ENCODE results near the gene ARHGAP25.
A peak's percentile ranks its signal among the peaks of the same experiment; 100 is the strongest.
"Not testable (repeated sequence)": the region's sequence is repeated elsewhere in the genome, so short reads cannot be mapped to it uniquely, and the experiment has no call there.

Gene ARHGAP25

DNA sequence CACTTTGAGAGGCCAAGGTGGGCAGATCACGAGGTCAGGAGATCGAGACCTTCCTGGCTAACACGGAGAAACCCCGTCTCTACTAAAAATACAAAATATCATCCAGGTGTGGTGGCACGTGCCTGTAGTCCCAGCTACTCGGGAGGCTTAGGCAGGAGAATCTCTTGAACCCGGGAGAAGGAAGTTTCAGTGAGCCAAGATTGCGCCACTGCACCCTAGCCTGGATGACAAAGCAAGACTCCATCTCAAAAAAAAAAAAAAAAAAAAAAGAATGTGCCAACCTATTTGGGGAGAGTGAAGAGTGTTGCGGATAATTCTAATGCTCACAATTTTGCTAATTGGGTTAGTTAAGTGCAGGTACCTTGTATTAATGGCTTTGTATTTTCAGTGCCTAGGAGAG lies 67.5 kb downstream of the ARHGAP25 start:
- not testable (repeated sequence) for DNase-seq

DNA sequence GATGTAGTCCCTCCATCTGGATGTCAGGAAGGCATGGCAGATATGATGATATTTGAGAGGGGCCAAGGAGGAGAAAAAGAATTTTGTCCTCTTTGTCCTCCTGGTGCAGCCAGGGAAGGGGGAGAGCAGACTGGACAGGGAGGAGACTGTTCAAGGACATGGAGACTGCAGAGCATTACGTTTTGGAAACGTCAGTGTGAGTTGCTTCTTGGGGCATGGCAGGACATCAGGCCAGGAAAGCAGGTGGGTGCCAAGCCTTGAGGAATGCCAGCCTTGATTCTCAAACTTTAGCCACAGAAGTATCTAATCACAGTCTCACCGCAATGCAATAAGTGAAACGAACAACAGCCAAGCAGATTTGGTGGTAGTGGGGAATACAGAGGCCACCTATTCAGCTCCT lies 70.4 kb downstream of the ARHGAP25 start:
- DNase-seq, result no peak

DNA sequence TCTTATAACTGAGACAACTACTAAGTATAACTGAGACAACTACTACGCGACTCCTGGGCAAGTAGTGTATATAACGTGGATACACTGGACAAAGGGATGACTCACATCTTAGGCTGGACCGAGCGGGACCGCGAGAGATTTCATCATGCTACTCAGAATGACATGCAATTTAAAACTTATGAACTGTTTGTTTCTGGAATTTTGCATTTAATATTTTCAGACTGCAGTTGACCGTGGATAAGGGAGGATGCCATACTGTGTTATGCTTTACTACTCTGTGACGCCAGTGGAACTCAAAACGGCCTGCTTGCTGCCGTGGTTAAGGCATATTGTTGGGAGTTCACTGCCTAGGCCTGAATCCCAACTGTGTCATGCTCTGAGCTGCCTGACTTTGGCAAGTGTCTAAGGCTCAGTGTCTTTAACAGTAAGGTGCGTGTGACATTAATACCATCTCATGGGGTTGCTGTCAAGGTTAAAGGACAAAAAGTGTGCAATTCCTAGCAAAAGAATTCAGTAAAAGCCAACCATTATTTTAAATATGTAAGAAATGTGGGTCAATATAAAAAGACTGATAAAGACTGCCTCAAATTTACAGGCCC lies 72.0 kb downstream of the ARHGAP25 start:
- DNase-seq, result peak; percentile 54 to 65

DNA sequence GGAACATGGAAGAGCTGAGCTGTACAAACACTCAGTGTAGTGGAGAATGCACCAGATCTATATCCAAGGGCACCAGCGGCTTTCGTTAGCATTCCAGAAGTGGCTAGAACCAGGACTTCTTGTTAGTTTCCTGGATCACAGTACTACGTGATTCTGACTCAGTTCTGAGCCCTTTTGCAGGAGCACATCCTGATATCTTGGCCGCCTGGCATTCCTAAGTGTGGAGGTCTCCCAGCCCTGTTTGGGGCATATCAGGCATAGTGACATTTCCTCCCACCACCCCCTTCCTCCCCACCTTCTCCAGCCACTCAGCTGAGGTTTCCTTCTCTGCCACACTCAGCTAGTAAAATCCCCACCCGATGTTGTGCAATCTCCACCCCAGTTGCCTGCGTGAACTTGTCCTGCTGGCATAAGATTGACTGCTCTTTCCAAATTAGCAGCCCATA lies 73.2 kb downstream of the ARHGAP25 start:
- peak; percentile 78 to 85 for DNase-seq

DNA sequence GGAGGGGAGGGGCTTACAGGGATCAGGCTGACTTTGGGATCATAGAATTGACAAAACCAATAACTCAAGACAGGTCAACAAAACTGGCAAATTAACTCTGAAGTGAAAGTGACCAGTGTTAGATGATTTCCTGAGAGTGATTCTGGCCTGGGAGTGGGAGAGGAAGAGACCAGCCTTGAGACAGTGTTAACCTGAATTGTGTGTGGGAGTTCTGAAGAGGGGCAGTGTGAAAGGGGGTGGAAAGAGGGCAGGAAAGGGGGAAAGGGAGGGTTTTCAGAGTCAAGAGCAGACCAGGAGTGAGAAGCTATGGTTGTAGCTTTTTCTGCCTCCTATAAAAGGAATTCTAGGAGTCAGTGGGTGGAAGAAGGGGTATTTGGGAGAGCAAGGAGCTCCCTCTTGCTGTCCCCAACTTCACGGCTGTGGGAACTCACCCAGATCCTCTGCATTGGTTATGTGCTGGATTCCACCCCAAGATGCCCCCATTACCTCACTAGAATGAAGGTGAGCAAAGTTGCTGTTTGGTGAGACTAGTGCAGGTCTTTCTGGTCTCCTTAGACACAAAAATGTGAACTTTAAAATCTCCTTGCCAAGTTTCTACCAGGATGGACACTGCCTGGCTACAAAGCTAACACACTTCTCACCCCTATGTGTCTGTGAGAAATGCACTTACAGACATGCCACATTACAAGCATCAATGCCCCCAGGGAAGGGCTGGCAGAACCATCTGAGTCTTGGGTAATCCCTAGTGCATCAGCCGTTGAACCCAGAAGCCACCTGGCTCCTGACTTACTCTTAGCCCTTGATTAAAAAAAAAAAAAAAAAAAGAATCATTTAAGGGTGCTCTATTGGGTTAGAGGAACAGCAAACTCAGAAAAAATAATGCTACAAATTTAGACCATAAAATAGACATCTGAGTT lies 75.0 kb downstream of the ARHGAP25 start:
- no peak for DNase-seq

DNA sequence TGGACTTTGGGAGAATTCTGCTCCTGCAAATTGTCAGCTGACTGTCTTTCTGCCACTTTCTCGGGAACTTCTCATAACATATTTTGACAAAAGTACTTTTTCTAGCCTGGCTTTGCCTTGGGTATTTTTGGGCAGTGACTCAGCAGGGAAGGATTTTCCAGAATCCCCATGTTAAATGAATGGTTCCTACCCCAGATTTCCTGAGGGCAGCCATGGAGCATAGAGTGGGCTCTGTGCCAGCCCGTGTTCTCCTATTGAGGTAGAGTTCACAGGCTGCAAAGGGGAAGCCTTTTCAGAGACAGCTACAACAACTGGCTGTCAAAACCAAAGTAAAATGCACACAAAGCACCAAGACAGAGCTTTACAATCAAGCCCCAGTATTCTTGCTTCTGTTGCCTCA lies 76.8 kb downstream of the ARHGAP25 start:
- DNase-seq, result peak; percentile 35 to 73

DNA sequence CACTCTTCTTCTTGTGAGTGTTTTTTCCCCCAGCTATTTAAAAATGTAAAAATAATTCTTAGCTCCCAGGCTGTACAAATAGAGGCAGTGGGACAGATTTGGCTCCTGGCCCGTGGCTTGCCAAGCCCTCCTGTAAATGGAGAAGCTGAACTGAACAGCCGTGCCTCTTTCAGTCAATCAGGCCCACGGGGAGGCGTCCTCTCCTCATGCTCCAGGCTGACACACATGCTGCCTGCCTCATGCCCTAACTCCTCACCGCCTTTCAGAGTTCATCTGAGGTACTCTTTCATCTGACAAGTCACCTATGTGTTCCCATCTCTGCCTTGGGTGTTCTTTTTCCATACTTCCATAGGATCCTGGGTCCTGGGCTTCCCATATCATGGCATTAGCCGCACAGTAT lies 77.6 kb downstream of the ARHGAP25 start:
- DNase-seq, result peak; percentile 35 to 57

DNA sequence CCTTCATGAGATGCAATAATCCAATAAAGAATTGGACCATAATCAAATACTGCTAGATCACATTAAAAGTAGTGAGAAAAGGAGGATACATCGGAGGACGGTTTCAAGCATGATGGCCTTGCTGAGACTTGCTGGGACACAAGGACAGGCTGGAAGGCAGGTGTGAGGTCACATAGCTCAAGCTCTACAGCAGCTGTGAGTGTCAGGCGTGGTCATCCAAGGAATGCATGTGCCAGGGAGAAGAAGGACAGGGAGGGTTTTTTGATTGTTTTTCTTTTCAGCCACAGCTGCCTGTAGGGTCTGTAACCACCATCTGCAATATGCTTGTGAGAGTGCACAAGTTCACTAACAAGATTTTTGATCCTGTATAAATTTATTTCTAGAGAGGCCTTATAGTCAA lies 79.0 kb downstream of the ARHGAP25 start:
- no peak for DNase-seq

DNA sequence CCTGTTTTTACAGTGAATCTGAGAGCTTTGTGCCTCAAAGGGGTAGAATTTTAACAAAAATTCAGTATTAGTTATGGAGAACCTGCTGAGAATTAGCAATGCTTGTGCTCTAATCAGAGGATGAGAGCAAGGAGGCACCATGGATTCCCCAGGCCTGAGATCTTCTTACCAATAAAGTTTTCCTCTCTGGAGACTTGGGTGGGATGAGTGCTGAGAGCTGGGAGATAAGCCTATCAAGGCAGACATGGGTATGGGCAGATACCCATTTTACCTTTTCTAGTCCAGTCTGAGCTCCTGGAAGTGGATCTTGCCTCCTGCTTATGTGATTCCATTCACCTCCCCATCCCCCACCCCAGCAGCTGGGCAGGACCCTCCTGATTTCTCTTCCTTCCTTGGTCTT lies 82.7 kb downstream of the ARHGAP25 start:
- DNase-seq, result no peak

DNA sequence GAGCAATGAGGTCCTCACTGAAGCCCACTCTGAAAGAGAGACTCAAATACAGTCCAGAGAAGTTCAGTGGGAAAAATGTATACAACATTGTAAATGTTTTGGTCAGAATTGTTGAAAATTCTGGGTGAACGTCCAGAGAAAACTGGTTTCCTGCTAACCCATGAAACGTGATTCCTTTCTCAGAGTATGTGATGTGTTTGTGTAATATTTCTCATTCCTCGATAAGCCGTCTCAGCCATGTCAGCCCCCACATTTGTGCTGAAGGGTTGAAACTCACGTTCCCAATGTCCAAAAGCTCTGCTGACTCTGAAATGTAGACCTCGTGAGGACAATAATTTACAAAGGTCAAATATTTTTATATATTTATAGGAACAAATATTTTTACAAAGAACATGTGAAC lies 84.9 kb downstream of the ARHGAP25 start:
- no peak for DNase-seq

DNA sequence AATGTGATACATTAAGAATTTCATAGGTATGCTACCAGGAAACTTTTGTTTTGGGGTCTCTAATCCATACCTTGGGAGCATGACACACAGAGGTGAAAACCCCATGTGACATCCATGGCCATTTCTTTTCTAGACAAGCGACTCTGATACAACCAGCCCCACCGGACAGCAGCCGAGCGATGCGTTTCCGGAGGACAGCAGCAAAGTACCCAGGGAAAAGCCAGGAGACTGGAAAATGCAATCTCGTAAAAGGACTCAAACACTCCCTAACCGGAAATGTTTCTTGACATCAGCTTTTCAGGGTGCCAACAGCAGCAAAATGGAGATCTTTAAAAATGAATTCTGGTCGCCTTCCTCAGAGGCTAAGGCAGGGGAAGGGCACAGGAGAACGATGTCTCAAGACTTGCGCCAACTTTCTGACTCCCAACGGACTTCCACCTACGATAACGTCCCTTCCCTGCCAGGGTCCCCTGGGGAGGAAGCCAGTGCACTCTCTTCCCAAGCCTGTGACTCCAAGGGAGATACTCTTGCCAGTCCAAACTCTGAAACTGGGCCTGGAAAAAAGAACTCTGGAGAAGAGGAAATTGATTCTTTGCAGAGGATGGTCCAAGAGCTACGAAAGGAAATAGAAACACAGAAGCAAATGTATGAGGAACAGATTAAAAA lies 87.7 kb downstream of the ARHGAP25 start:
- DNase-seq, result no peak

DNA sequence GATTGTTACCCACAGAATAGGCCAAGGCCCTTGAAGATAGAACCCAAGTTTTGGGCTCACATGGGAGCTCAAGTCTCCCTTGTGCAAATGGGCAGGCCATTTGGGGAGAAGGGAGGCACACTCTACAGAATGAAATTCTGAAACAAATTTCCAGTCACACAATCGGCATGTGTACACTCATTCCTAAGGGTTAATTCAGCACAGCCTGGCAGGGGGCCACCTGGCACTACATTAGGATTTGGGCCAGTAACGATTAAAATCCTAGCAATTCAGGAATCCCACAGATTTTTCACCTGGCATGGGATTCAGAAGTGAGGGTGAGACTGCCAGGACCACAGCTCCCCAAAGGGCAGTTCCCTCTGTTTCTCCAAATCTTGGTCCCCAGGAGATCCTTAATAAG lies 90.2 kb downstream of the ARHGAP25 start:
- no peak for DNase-seq

DNA sequence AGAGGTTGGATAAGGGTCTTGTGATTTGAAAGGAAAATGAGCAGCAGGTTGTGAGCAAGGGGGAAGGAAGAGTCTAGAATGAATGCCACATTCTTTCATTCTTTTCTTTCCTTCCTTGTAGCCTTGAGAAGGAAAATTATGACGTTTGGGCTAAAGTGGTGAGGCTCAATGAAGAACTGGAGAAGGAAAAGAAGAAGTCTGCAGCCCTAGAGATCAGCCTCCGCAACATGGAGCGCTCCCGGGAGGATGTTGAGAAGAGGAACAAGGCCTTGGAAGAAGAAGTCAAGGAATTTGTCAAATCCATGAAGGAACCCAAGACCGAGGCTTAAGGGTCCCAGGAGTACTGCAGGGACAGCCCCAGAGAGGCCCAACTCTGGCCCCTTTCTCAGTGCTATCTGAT lies 91.3 kb downstream of the ARHGAP25 start:
- DNase-seq, result peak; percentile 48 to 49

DNA sequence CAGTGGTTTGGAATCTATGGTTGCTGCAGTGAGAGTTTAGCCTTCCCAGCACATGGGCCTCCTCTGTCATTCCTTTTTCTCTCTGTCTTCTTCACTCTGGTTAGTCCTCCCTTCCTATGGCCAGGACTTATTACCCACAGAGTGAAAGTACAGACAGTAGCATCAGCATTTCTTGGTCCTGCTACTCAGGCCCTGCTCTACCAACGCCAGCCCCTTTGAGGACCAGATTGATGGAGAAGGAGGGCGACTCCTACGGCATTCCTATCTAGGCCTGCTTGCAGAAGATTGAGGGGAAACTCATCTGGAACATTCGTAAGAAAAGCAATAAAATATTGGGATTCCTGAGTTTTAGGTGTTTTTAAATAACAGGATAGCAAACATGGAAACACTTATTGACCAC lies 93.1 kb downstream of the ARHGAP25 start:
- DNase-seq, result no peak

DNA sequence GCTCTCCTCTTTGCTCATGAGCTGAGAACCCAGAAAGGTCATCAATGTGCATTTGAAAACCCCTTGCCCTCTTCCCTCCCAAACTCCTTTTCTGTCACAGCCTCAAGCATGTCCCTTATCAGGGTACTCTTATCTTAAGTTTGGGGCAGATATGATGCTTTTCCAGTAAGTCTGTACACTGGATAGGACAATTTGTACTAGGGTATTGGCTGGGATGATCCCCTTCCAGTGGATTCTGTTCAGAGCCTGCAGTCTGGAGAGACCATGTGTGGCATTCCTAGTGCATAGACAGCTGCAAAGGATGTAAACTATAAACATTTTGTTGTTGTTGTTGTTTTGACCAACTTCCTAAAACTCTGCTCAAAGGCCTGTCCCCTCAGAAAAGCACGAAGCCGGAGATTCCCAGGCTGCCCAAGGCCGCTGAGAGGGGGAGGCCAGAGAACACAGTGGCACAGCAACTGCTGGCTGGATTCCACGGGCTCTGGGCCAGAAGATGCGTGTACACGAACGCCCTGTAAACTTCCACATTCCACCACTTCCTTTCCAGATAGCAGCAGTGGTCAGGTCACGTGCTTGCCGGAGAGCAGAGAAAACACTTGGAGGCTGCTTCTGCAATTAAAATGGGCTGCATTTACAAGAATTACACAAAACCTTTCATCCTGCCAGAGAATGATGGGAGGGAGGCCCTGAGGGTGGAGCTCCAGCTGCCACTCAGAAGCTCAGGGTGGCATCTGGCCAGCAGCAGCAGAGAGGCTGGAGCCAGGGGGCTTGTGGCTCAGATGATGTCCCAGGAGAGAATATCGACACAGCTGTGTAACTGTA lies 94.5 kb downstream of the ARHGAP25 start:
- DNase-seq, result peak; percentile 94 to 98

DNA sequence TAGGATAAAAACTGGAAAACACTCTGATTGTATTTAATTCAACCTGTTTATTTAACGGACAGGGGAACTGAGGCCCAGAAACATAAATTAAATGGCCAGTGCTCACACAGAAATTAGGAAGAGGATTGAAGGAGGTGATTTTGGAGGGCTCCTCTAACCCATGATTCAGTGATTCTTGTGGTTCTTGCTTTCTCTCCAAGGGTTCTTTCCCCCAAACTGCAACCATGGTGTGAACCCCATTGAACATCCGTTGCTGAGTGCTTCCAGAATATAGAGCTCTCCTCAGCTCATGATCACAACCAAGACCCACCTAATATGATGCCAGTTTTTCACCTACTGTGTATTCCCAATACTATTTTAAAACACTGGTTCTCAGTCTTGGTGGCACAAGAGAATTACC lies 95.1 kb downstream of the ARHGAP25 start:
- DNase-seq, result peak in 1 of 2 donors; percentile 36

DNA sequence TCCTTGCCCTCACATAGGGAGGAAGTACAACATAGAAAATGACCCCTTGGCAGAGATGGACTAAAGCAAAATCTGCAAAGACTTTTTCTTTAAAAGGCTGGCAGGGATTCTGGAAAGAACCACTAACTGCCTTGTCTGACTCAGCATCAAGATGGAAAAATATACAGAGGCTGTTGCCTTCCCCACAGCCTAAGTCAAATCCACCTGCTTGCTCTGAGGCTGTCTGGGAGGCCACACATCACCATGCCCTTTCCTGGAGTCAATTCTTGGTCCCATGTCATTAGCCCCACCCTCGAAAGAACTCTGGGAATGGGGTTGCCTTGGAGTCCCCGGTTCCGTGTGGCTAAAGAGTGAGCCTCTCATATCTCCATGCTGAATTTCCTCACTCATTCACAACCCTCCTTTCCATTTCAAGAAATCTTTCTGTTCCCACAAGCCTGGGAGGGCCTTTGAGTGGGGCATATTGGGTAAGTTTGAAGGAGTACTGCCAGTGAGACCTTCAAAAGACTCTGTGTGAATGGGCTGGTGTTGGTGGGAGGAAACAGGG lies 97.1 kb downstream of the ARHGAP25 start:
- peak in 1 of 2 donors; percentile 100 for DNase-seq

DNA sequence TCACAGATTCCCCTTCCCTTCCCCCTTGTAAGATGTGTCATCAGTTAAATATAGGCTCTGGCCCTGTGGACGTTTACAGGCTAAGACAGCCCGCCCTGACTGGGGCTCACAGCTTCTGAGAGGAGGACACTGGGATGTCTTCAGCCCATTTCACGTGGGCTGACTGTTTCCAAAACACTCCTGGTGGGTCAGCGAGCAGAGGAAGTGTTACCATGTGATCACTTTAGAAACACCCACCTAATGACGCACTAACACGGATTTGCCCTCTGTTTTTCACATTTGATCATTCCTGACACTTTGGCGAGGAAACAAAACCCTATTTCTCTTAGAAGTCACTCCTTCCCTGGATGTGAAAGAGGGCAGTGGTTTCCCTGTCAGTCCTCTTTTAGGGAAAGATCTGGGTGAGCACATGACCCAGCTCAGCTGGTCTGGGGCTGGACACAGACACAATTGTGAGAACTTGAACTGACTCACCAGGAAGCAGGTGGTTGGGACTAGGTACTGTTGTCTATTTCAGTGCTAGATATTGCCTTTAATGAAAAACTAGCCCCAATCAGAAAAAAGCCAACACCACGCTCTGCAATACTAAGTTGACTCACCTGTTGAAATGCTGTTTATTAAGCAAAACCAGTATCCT lies 97.7 kb downstream of the ARHGAP25 start:
- peak in 1 of 2 donors; percentile 96 for DNase-seq

DNA sequence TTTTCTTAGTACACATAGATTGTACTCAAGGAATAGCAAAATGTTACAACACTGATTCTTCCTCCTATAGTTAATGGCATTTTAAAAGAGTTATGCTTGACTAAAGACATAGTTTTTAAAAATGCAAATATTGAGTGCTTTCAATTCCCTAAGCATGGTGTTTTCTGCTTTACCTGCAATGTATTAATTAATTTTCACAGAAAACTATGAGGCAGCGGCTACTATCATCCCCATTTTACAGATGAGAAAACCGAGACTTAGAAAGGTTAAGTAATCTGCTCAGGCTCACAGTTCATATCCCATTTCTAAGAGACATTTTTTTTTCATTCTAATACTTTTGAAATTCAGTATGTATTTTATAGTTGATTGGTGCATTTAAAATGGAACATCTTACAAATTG lies 98.6 kb downstream of the ARHGAP25 start:
- no peak for DNase-seq

DNA sequence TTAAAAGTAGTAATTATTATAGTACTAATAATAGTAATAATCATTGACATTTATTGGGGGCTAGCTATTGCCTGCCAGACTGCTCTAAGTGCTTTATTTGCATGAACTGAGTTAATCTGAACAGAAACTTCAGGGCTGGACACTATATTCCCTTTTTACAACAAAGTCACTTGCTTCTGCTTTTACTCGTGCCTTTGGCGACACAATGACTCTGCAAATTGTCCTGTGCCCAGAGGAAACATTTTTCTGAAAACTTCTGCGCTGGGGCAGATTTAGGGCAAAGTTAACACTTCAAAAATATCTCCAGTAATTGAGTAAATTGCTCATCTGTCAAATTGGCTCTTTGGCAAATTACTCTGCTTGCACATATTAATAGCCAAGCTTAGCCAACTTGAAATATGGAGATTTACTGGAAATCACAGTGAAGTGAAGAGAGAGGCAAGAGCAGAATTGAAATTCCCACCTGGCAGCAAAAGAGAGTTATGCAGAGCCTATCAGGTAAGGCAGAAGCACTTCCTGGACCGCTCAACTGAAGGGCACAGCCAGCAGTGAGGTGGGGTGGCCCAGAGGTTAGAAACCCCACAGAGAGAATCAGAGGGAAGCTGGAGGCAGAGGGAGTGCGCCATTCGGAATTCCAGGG lies 100.2 kb downstream of the ARHGAP25 start:
- peak; percentile 81 to 86 for DNase-seq

DNA sequence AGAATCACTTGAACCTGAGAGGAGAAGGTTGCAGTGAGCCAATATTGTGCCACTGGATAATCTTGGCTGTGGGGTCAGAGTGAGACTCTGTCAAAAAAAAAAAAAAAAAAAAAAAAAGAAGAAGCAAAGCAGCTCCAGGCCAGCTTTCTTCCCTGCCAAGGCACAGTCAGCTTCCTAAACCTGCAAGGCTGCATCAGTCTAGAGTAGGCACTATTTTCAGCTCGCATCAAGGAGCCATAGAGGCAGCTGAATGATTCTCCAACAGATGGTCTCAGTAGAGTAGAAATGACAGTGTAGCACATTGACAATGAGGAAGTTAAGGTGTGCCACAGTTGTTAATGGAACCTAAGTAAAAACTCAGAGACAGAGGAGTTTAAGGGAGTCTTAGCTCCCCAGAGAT lies 101.0 kb downstream of the ARHGAP25 start:
- DNase-seq, result peak; percentile 39 to 45
